OCI-LY7 (cell line): Measurements from ENCODE around the gene ATAD5.

ENCODE experiments used
- EZH2phosphoT487 ChIP-seq: fragments of 200-600 bp; sonication (generic); IDR thresholded peaks from 2 replicates; pipeline ENCODE4 v1.6.1; 2018; ENCODE audit warnings: low read depth, borderline replicate concordance, mild to moderate bottlenecking, mixed run types, antibody characterized with exemption, low read length, moderate library complexity, mixed read lengths
- TF ChIP-seq, protein P1 (sequence below): fragments of 200-600 bp; sonication (generic); conservative IDR thresholded peaks from 2 replicates; pipeline ENCODE4 v1.5.1; 2014; ENCODE audit warnings: mild to moderate bottlenecking, antibody characterized with exemption, low read length, moderate library complexity, mixed read lengths

DNA sequence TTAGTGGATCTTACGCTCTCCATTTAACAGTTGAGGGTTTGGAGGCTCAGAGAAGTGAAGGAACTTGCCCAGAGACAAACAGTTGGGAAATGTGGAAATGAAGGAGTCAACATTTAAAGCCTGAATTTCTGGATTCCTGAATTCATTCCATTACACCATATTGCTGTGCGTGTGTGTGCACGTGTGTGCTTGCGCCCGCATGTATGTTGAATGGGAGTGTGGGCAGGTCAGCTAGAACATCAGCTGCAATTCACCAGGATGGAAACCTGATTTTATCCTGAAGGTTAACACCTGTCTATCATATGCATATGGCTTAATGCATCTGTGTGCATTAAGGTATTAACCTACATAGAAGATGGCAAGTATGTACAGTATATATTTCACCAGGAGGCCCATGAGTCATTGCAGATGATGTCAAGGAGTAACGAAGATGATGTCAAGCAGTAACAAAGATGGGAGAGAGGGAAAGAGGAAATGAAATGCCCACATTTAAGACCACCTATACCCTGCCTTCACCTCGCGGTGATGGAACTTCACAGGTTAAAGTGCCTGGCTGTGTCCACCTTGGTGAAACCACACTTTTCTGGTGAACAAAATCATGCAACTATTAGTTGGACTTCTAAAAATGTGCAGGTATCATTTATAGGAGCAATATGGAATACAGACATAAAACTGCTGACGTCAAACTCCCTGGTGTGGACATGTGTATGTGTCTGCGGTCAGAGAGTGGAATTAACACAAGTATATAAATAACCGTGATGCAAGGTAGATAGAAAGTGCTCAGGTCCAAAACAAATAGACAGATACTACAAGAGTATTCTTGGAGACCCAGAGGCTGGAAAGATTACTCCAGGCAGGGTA is 89.1 kb downstream of the ATAD5 start:
- TF ChIP-seq, protein P1, sequence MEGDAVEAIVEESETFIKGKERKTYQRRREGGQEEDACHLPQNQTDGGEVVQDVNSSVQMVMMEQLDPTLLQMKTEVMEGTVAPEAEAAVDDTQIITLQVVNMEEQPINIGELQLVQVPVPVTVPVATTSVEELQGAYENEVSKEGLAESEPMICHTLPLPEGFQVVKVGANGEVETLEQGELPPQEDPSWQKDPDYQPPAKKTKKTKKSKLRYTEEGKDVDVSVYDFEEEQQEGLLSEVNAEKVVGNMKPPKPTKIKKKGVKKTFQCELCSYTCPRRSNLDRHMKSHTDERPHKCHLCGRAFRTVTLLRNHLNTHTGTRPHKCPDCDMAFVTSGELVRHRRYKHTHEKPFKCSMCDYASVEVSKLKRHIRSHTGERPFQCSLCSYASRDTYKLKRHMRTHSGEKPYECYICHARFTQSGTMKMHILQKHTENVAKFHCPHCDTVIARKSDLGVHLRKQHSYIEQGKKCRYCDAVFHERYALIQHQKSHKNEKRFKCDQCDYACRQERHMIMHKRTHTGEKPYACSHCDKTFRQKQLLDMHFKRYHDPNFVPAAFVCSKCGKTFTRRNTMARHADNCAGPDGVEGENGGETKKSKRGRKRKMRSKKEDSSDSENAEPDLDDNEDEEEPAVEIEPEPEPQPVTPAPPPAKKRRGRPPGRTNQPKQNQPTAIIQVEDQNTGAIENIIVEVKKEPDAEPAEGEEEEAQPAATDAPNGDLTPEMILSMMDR, result no peak
- TF ChIP-seq EZH2phosphoT487, result no peak
